ENCODE results near the gene DCAF11. TPM values are rescaled to one million over a fixed set of nuclear protein-coding genes. Genes with fewer than 3 reads are reported as not detected.
A peak's percentile ranks its signal among the peaks of the same experiment; 100 is the strongest.

The DCAF11 gene
- total RNA-seq, 6 experiments from 2014 or later, result 28.1 to 36.3 (median 32.1) TPM

- DNase-seq, result peak; percentile 95
- Mint-ChIP-seq H3K9me3 (no peaks in the 10 kb centered on the region), H3K4me3 (peak within 1 kb of the TSS; percentile 98), H3K4me1 (ENCODE audit: low read depth) (peaks cover 55% of the 10 kb centered on the region), H3K27ac (peak within 1 kb of the TSS; percentile 97), H3K27me3 (ENCODE audit: insufficient read depth) (peaks cover 7% of the 10 kb centered on the region), H3K36me3 (ENCODE audit: low read depth) (peaks cover 13% of the 10 kb centered on the region)
- TF ChIP-seq CTCF (IDR thresholded peaks at IDR 0.05), result no peak
Measured at GRCh38 chr14:24146453-24146977, 31.9 kb downstream of the DCAF11 start, which contains the start of gene PSME2. PSME2 (minus strand) TSS chr14:24146610; CDS start chr14:24146581, 29 bp downstream.

GRCh38 chr14:24146978-24147760 is 32.6 kb downstream of the DCAF11 start, which contains the start of gene RNF31:
RNF31 (plus strand) TSS chr14:24147498; CDS start chr14:24147699, 201 bp downstream.
- Mint-ChIP-seq H3K27me3 (ENCODE audit: insufficient read depth) (peaks cover 7% of the 10 kb centered on the region), H3K9me3 (no peaks in the 10 kb centered on the region), H3K4me1 (ENCODE audit: low read depth) (peaks cover 50% of the 10 kb centered on the region), H3K4me3 (peak within 1 kb of the TSS; percentile 98), H3K36me3 (ENCODE audit: low read depth) (peaks cover 13% of the 10 kb centered on the region), H3K27ac (peak within 1 kb of the TSS; percentile 97)
- no peak for TF ChIP-seq CTCF (IDR thresholded peaks at IDR 0.05)
- peak; percentile 98 for DNase-seq

GRCh38 chr14:24147761-24148428 is 33.3 kb downstream of the DCAF11 start:
- Mint-ChIP-seq H3K9me3 (no peaks in the 10 kb centered on the region), H3K4me1 (ENCODE audit: low read depth) (peaks cover 45% of the 10 kb centered on the region), H3K4me3 (peak overlapping the region; percentile 98), H3K36me3 (ENCODE audit: low read depth) (peaks cover 13% of the 10 kb centered on the region), H3K27ac (peak overlapping the region; percentile 40), H3K27me3 (ENCODE audit: insufficient read depth) (peaks cover 7% of the 10 kb centered on the region)
- TF ChIP-seq CTCF (IDR thresholded peaks at IDR 0.05), result no peak
- DNase-seq, result no peak

GRCh38 chr14:24149302-24149969 is 34.9 kb downstream of the DCAF11 start:
- H3K9me3 Mint-ChIP-seq, result no peaks in the 10 kb centered on the region
- H3K36me3 Mint-ChIP-seq (ENCODE audit: low read depth), result peaks cover 3% of the 10 kb centered on the region
- TF ChIP-seq CTCF (IDR thresholded peaks at IDR 0.05), result no peak
- H3K4me1 Mint-ChIP-seq (ENCODE audit: low read depth), result peaks cover 29% of the 10 kb centered on the region
- peak overlapping the region; percentile 98; the same call in 1 of the 2 replicates for H3K4me3 Mint-ChIP-seq
- no peak for DNase-seq
- no peak overlapping the region for H3K27ac Mint-ChIP-seq
- peaks cover 7% of the 10 kb centered on the region for H3K27me3 Mint-ChIP-seq (ENCODE audit: insufficient read depth)

- no peak for DNase-seq
- Mint-ChIP-seq H3K27ac (no peak overlapping the region), H3K9me3 (no peaks in the 10 kb centered on the region), H3K4me3 (no peak overlapping the region), H3K36me3 (ENCODE audit: low read depth) (peaks cover 7% of the 10 kb centered on the region; the same call in 1 of the 2 replicates), H3K27me3 (ENCODE audit: insufficient read depth) (peaks cover 7% of the 10 kb centered on the region), H3K4me1 (ENCODE audit: low read depth) (peaks cover 23% of the 10 kb centered on the region)
- no peak for TF ChIP-seq CTCF (IDR thresholded peaks at IDR 0.05)
Measured at GRCh38 chr14:24150061-24150460, 35.5 kb downstream of the DCAF11 start.

Measured in HFFc6 (cell line).